ENCODE measurements around the gene F13A1.

F13A1 gene

GRCh38 chr6:6277413-6277812, 43.0 kb downstream of the F13A1 start:
- no peaks in the 10 kb centered on the region; the same call in 1 of the 2 replicates for H3K9me3 ChIP-seq (ENCODE audit: insufficient read depth, low read depth, low read length)
- no peaks in the 10 kb centered on the region for H3K36me3 ChIP-seq (ENCODE audit: insufficient read depth, low read depth, low read length)
- H3K4me3 ChIP-seq (ENCODE audit: low read length), result no peak overlapping the region
- H3K27me3 ChIP-seq (ENCODE audit: insufficient read depth, low read length), result no peaks in the 10 kb centered on the region
- H3K27ac ChIP-seq (ENCODE audit: low read length), result no peak overlapping the region
- H3K9ac ChIP-seq (ENCODE audit: low read depth, low read length), result no peak overlapping the region
- H3K4me1 ChIP-seq (ENCODE audit: insufficient read depth, low read length), result no peaks in the 10 kb centered on the region

GRCh38 chr6:6270948-6271535, 49.4 kb downstream of the F13A1 start:
- H3K36me3 ChIP-seq (ENCODE audit: insufficient read depth, low read depth, low read length), result no peaks in the 10 kb centered on the region
- H3K9ac ChIP-seq (ENCODE audit: low read depth, low read length), result no peak overlapping the region
- H3K4me3 ChIP-seq (ENCODE audit: low read length), result no peak overlapping the region

GRCh38 chr6:6260196-6260722, 60.2 kb downstream of the F13A1 start:
- Histone ChIP-seq H3K27ac (ENCODE audit: low read length) (no peak overlapping the region), H3K27me3 (ENCODE audit: insufficient read depth, low read length) (no peaks in the 10 kb centered on the region; the same call in 1 of the 2 replicates), H3K9me3 (ENCODE audit: insufficient read depth, low read depth, low read length) (no peaks in the 10 kb centered on the region), H3K36me3 (ENCODE audit: insufficient read depth, low read depth, low read length) (no peaks in the 10 kb centered on the region), H3K4me3 (ENCODE audit: low read length) (no peak overlapping the region), H3K9ac (ENCODE audit: low read depth, low read length) (no peak overlapping the region), H3K4me1 (ENCODE audit: insufficient read depth, low read length) (peaks cover 3% of the 10 kb centered on the region; the same call in 1 of the 2 replicates)

More at GRCh38 chr6:6270948-6271535, 49.4 kb downstream of the F13A1 start:
- Histone ChIP-seq H3K27me3 (ENCODE audit: insufficient read depth, low read length) (no peaks in the 10 kb centered on the region), H3K4me1 (ENCODE audit: insufficient read depth, low read length) (no peaks in the 10 kb centered on the region), H3K27ac (ENCODE audit: low read length) (no peak overlapping the region), H3K9me3 (ENCODE audit: insufficient read depth, low read depth, low read length) (no peaks in the 10 kb centered on the region)

- Histone ChIP-seq H3K9ac (ENCODE audit: low read depth, low read length) (no peak overlapping the region), H3K36me3 (ENCODE audit: insufficient read depth, low read depth, low read length) (no peaks in the 10 kb centered on the region), H3K4me3 (ENCODE audit: low read length) (no peak overlapping the region), H3K9me3 (ENCODE audit: insufficient read depth, low read depth, low read length) (no peaks in the 10 kb centered on the region), H3K4me1 (ENCODE audit: insufficient read depth, low read length) (peaks cover 3% of the 10 kb centered on the region; the same call in 1 of the 2 replicates), H3K27ac (ENCODE audit: low read length) (no peak overlapping the region), H3K27me3 (ENCODE audit: insufficient read depth, low read length) (no peaks in the 10 kb centered on the region)
Observed at GRCh38 chr6:6256886-6257285, 63.6 kb downstream of the F13A1 start.

- Histone ChIP-seq H3K27me3 (ENCODE audit: insufficient read depth, low read length) (no peaks in the 10 kb centered on the region), H3K27ac (ENCODE audit: low read length) (no peak overlapping the region), H3K9ac (ENCODE audit: low read depth, low read length) (no peak overlapping the region)
Observed at GRCh38 chr6:6256259-6256658, 64.2 kb downstream of the F13A1 start.

GRCh38 chr6:6251555-6252280, 68.7 kb downstream of the F13A1 start:
- no peaks in the 10 kb centered on the region for H3K9me3 ChIP-seq (ENCODE audit: insufficient read depth, low read depth, low read length)
- no peaks in the 10 kb centered on the region for H3K4me1 ChIP-seq (ENCODE audit: insufficient read depth, low read length)
- H3K4me3 ChIP-seq (ENCODE audit: low read length), result no peak overlapping the region
- no peak overlapping the region for H3K27ac ChIP-seq (ENCODE audit: low read length)
- no peaks in the 10 kb centered on the region for H3K36me3 ChIP-seq (ENCODE audit: insufficient read depth, low read depth, low read length)
- H3K9ac ChIP-seq (ENCODE audit: low read depth, low read length), result no peak overlapping the region
- no peaks in the 10 kb centered on the region for H3K27me3 ChIP-seq (ENCODE audit: insufficient read depth, low read length)

More at GRCh38 chr6:6256259-6256658, 64.2 kb downstream of the F13A1 start:
- Histone ChIP-seq H3K4me1 (ENCODE audit: insufficient read depth, low read length) (peaks cover 3% of the 10 kb centered on the region; the same call in 1 of the 2 replicates), H3K9me3 (ENCODE audit: insufficient read depth, low read depth, low read length) (no peaks in the 10 kb centered on the region), H3K36me3 (ENCODE audit: insufficient read depth, low read depth, low read length) (no peaks in the 10 kb centered on the region), H3K4me3 (ENCODE audit: low read length) (no peak overlapping the region)

GRCh38 chr6:6248651-6249050, 71.8 kb downstream of the F13A1 start:
- Histone ChIP-seq H3K9me3 (ENCODE audit: insufficient read depth, low read depth, low read length) (no peaks in the 10 kb centered on the region), H3K36me3 (ENCODE audit: insufficient read depth, low read depth, low read length) (no peaks in the 10 kb centered on the region), H3K27me3 (ENCODE audit: insufficient read depth, low read length) (no peaks in the 10 kb centered on the region), H3K4me1 (ENCODE audit: insufficient read depth, low read length) (no peaks in the 10 kb centered on the region), H3K9ac (ENCODE audit: low read depth, low read length) (no peak overlapping the region), H3K4me3 (ENCODE audit: low read length) (no peak overlapping the region), H3K27ac (ENCODE audit: low read length) (no peak overlapping the region)

- no peaks in the 10 kb centered on the region for H3K27me3 ChIP-seq (ENCODE audit: insufficient read depth, low read length)
- no peak overlapping the region for H3K9ac ChIP-seq (ENCODE audit: low read depth, low read length)
- H3K36me3 ChIP-seq (ENCODE audit: insufficient read depth, low read depth, low read length), result no peaks in the 10 kb centered on the region
Observed at GRCh38 chr6:6246544-6246943, 73.9 kb downstream of the F13A1 start.

GRCh38 chr6:6244624-6245023, 75.8 kb downstream of the F13A1 start:
- Histone ChIP-seq H3K9ac (ENCODE audit: low read depth, low read length) (no peak overlapping the region), H3K27me3 (ENCODE audit: insufficient read depth, low read length) (no peaks in the 10 kb centered on the region), H3K36me3 (ENCODE audit: insufficient read depth, low read depth, low read length) (no peaks in the 10 kb centered on the region), H3K27ac (ENCODE audit: low read length) (no peak overlapping the region), H3K4me3 (ENCODE audit: low read length) (no peak overlapping the region), H3K4me1 (ENCODE audit: insufficient read depth, low read length) (no peaks in the 10 kb centered on the region), H3K9me3 (ENCODE audit: insufficient read depth, low read depth, low read length) (no peaks in the 10 kb centered on the region)

More at GRCh38 chr6:6246544-6246943, 73.9 kb downstream of the F13A1 start:
- no peak overlapping the region for H3K27ac ChIP-seq (ENCODE audit: low read length)
- no peaks in the 10 kb centered on the region for H3K9me3 ChIP-seq (ENCODE audit: insufficient read depth, low read depth, low read length)
- H3K4me3 ChIP-seq (ENCODE audit: low read length), result no peak overlapping the region
- H3K4me1 ChIP-seq (ENCODE audit: insufficient read depth, low read length), result no peaks in the 10 kb centered on the region

- H3K9ac ChIP-seq (ENCODE audit: low read depth, low read length), result no peak overlapping the region
- no peaks in the 10 kb centered on the region for H3K27me3 ChIP-seq (ENCODE audit: insufficient read depth, low read length)
- no peak overlapping the region for H3K4me3 ChIP-seq (ENCODE audit: low read length)
- H3K4me1 ChIP-seq (ENCODE audit: insufficient read depth, low read length), result no peaks in the 10 kb centered on the region
- H3K27ac ChIP-seq (ENCODE audit: low read length), result no peak overlapping the region
- no peaks in the 10 kb centered on the region for H3K9me3 ChIP-seq (ENCODE audit: insufficient read depth, low read depth, low read length)
- H3K36me3 ChIP-seq (ENCODE audit: insufficient read depth, low read depth, low read length), result no peaks in the 10 kb centered on the region
Observed at GRCh38 chr6:6243846-6244245, 76.6 kb downstream of the F13A1 start.

- H3K27ac ChIP-seq (ENCODE audit: low read length), result no peak overlapping the region
- H3K4me3 ChIP-seq (ENCODE audit: low read length), result no peak overlapping the region
- H3K4me1 ChIP-seq (ENCODE audit: insufficient read depth, low read length), result no peaks in the 10 kb centered on the region
- no peaks in the 10 kb centered on the region for H3K9me3 ChIP-seq (ENCODE audit: insufficient read depth, low read depth, low read length)
- H3K27me3 ChIP-seq (ENCODE audit: insufficient read depth, low read length), result no peaks in the 10 kb centered on the region
- no peak overlapping the region for H3K9ac ChIP-seq (ENCODE audit: low read depth, low read length)
- H3K36me3 ChIP-seq (ENCODE audit: insufficient read depth, low read depth, low read length), result no peaks in the 10 kb centered on the region
Observed at GRCh38 chr6:6239598-6240581, 80.6 kb downstream of the F13A1 start.
